Mononuclear cell (primary cell): ENCODE results near the gene LSM6. TPM values are rescaled to one million over a fixed set of nuclear protein-coding genes. Genes with fewer than 3 reads are reported as not detected.

ENCODE experiments used
- H3K27me3 ChIP-seq: 2 replicates; pipeline ENCODE4 v1.6.0; 2011; ENCODE audit warnings: low read length, control low read depth; ENCODE audit not compliant: insufficient read depth
- H3K4me1 ChIP-seq: 2 replicates; pipeline ENCODE4 v1.5.1; 2011; ENCODE audit warnings: mild to moderate bottlenecking, low read length, control low read depth; ENCODE audit not compliant: insufficient read depth
- H3K4me3 ChIP-seq: 2 replicates; pipeline ENCODE4 v1.5.1; 2011; ENCODE audit warnings: mild to moderate bottlenecking, low read length, moderate library complexity
- H3K9me3 ChIP-seq: 2 replicates; pipeline ENCODE4 v1.5.1; 2011; ENCODE audit warnings: low read depth, mild to moderate bottlenecking, control low read depth, low read length
- total RNA-seq: library from RNA; depleted of rRNA; stranded (reverse); fragments of >200 nt; gene quantifications from one replicate; pipeline ENCODE4 v1.2.3, GENCODE V29; 2012

LSM6 gene
- total RNA-seq, 1 donor = 30.9 TPM

DNA sequence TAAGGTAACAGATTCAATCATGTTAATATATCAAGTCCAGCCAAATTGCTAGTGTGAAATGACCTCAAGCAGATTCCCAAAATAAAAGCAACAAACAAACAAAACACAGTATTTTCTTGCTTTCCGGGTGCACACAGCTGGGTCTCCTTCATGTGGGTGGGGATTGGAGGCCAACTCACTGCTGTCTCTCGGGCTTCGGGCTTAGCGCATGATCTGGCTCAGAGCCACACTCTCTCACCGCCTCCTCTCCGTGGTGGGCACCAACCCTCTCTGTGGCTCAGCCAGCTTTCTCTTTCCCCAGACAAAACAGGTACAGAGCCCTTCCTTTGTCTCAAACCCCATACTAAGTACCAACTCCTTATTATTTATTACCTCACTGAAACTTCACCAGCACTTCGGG lies 35.9 kb downstream of the LSM6 start:
- no peak overlapping the region for H3K4me3 ChIP-seq
- no peaks in the 10 kb centered on the region for H3K4me1 ChIP-seq
- no peaks in the 10 kb centered on the region for H3K9me3 ChIP-seq
- no peaks in the 10 kb centered on the region for H3K27me3 ChIP-seq

DNA sequence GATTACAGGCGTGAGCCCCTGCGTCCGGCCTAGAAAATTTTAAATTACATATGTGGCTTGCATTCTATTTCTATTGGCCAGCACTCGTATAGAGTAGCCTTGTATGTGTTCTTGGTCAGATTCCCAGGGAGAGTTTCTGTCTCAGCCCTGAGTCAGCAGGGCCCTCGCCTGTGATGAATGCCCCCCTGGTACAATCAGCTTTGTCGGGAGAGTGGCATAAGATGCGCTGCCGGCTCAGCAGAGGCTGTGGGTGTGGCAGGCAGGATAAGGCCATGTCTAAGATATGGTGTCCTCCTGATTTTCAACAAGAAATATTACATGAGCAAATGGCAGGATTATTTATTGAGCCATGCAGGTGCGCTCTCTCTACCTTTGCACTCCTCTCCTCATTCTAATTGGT lies 37.3 kb downstream of the LSM6 start:
- no peaks in the 10 kb centered on the region for H3K4me1 ChIP-seq
- no peaks in the 10 kb centered on the region for H3K27me3 ChIP-seq
- H3K9me3 ChIP-seq = no peaks in the 10 kb centered on the region
- no peak overlapping the region for H3K4me3 ChIP-seq

- Histone ChIP-seq H3K27me3 (no peaks in the 10 kb centered on the region), H3K9me3 (no peaks in the 10 kb centered on the region), H3K4me1 (no peaks in the 10 kb centered on the region), H3K4me3 (no peak within 1 kb of the TSS)
Observed at GRCh38 chr4:146214238-146214637, 38.7 kb downstream of the LSM6 start, which contains the start of gene REELD1. REELD1 (plus strand) TSS chr4:146214538; CDS start chr4:146216953, 2,415 bp downstream.

- Histone ChIP-seq H3K27me3 (no peaks in the 10 kb centered on the region), H3K9me3 (no peaks in the 10 kb centered on the region), H3K4me1 (no peaks in the 10 kb centered on the region), H3K4me3 (no peak overlapping the region)
Observed at GRCh38 chr4:146222313-146222712, 46.8 kb downstream of the LSM6 start.

GRCh38 chr4:146224326-146224966 lies 48.9 kb downstream of the LSM6 start:
- Histone ChIP-seq H3K4me3 (no peak overlapping the region), H3K9me3 (no peaks in the 10 kb centered on the region), H3K27me3 (no peaks in the 10 kb centered on the region), H3K4me1 (no peaks in the 10 kb centered on the region)

- no peaks in the 10 kb centered on the region for H3K27me3 ChIP-seq
- no peaks in the 10 kb centered on the region for H3K9me3 ChIP-seq
- H3K4me1 ChIP-seq = no peaks in the 10 kb centered on the region
- no peak overlapping the region for H3K4me3 ChIP-seq
Observed at GRCh38 chr4:146229406-146229805, 53.9 kb downstream of the LSM6 start.

DNA sequence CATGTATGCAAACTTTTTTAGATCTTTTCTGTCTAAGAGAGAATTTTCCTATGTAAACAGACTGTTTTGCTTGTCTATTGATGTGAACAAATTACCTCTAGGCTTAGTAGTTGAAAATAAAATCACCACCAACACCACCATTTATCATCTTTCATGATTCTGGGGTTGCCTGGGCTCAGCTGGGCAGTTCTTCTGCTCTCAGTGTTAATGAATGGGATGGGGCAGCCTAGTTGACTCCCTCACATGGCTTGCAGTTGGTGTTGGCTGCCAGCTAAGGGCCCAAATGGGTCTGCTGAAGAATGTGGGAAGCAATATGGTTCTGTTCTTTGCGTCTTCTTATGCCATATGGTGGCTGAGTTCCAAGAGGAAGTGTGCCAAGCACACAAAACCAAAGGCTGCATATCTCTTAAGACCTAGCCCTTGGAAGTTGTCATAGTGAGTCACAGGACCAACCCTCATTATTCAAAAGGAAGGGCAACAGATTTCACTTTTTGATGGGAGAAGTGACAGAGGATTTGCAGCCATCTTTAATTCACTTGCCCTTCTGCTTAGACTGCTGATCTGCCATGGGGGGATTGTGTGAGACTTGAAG lies 56.7 kb downstream of the LSM6 start:
- no peak overlapping the region for H3K4me3 ChIP-seq
- H3K27me3 ChIP-seq = no peaks in the 10 kb centered on the region
- H3K4me1 ChIP-seq = peaks cover 4% of the 10 kb centered on the region
- H3K9me3 ChIP-seq = no peaks in the 10 kb centered on the region

DNA sequence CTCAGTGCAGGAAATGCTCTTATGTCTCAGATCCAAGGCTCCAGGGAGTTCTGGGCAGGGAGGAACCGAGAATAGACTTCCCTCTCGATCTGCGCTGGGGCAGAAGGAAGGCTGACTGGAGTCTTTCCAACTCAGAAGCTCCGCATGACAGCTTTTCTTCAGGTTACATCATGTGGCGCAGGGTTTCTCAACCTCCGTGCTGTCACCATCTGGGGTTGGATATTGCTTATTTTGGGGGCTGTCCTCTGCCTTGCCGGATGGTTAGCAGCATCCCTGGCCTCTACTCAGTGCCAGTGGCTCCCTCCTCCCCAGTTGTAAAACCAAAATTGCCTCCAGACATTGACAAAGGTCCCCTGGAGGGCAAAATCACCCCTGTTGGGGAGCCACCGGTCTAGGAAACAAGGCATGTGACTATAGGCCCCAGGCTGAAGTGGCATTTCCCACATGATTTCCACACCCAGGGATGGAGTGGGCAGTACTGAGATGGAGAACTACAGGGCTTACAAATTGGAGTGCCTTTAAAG lies 60.2 kb downstream of the LSM6 start:
- peaks cover 4% of the 10 kb centered on the region for H3K4me1 ChIP-seq
- H3K9me3 ChIP-seq = no peaks in the 10 kb centered on the region
- no peak overlapping the region for H3K4me3 ChIP-seq
- H3K27me3 ChIP-seq = no peaks in the 10 kb centered on the region

DNA sequence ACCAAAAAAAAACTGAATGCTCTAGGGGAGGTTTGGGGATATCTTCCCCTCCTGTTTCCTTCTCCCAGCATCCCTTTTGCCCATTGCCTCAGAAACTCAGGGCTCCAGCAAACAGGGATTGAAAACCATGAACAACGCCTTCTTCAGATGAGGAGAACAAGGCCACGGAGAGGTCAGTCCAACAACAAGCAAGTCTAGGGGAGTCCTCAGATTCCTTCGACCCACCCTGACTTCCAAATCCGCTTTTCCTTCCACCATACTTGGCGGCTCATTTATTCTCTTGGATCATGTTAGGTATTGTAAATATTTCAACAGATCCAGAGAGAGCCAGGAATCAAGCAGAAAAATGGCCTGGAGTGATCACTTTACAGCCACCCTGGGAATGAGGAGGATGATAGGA lies 60.7 kb downstream of the LSM6 start:
- Histone ChIP-seq H3K4me1 (peaks cover 4% of the 10 kb centered on the region), H3K9me3 (no peaks in the 10 kb centered on the region), H3K4me3 (no peak overlapping the region), H3K27me3 (no peaks in the 10 kb centered on the region)

GRCh38 chr4:146237092-146237491 lies 61.6 kb downstream of the LSM6 start:
- H3K4me3 ChIP-seq = no peak overlapping the region
- no peaks in the 10 kb centered on the region for H3K9me3 ChIP-seq
- H3K4me1 ChIP-seq = peaks cover 4% of the 10 kb centered on the region
- no peaks in the 10 kb centered on the region for H3K27me3 ChIP-seq

DNA sequence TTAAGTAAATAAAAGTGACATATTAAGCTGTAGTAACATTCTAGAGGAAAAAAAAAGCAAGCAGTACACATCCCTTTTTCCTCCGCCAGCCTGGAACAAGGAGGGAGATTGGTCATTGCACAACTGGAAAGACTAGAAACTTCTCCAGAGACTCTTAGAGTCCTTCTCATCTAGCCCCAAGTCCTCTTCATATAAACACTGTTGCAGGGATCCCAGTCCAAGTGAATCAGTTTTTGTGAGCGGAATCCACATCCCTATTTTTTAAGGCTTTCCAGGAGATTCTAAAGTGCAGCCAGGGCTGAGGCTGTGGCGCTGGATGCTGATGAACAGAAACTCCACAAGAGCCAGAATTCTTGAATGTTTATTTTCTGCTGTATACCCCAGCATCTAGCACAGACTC lies 62.6 kb downstream of the LSM6 start:
- no peak overlapping the region for H3K4me3 ChIP-seq
- H3K9me3 ChIP-seq = no peaks in the 10 kb centered on the region
- peaks cover 5% of the 10 kb centered on the region for H3K4me1 ChIP-seq
- no peaks in the 10 kb centered on the region for H3K27me3 ChIP-seq

Other genes starting within 250 kb of the LSM6 start
- gene ZNF827, start 236.9 kb upstream of the LSM6 start, total RNA-seq = 14.0 TPM
- gene REELD1, start 38.8 kb downstream of the LSM6 start, total RNA-seq = 0.31 TPM